Suppressor macrophage treated with lipopolysaccharide for 1 hour (primary cell): ENCODE measurements around the gene EIF2A.
"Not testable (repeated sequence)": the region's sequence is repeated elsewhere in the genome, so short reads cannot be mapped to it uniquely, and the experiment has no call there.

Experiments used
- DNase-seq, 3 donors: peaks; one replicate each; pipeline ENCODE4 v3.0.0-alpha.2; 2020 to 2022

The EIF2A gene

DNA sequence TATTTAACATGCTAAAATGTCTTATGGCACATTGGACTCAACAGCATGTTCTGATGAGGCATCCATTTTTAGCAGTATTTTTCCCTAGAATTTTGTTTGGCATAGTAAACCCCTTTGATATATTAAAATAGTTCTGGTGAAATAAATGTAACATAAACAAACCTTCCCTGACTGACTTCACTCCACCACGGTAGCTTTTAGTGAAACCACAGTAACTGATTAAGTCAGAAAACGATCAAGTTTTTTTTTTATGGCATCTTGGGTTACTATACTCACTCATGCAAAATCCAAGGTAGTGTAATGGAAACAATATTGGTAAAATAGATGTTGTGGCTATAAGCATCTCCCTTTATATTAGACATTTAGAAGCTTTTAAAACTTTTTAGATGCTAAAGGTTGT lies 3.1 kb upstream of the EIF2A start:
- DNase-seq, result no peak

DNA sequence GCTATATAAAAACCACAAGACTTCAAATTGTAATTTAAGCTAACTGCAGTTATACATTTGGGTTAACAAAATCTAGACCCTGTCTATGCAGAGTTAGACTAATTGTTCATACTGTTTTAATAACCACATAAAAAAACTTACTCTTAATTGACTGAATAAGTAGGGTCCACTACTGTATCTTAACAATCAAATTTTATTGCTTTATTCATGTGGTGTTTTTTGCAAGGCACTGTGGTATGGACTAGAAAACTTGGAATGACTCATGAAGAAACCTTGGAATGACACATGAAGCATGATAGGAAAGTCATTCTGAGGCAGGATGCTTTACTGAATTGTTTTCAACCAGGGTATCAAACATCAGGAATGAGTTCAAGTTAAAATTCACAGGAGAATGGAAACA lies 2.5 kb upstream of the EIF2A start:
- DNase-seq, result peak in 2 of 3 donors; percentile 31 to 41

DNA sequence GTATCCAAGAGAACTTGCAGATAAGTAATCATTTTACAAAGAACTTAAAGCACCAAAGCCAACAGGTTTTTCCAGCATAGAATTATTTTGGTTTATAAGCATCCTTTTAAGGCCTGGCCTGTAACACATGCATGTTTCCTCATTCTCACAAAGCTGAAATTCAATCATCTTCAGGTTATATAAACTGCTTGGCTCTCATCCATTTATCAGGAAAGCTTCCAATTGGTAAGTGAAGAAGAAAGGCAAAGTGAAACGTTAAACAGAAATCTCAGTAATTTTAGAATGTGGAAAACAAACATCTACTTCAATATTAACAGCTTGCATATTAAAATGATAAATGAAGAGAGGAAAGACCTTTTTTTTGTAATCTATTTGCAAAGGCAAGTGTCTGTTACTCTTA lies 1.9 kb upstream of the EIF2A start:
- peak in 1 of 3 donors; percentile 10 for DNase-seq

DNA sequence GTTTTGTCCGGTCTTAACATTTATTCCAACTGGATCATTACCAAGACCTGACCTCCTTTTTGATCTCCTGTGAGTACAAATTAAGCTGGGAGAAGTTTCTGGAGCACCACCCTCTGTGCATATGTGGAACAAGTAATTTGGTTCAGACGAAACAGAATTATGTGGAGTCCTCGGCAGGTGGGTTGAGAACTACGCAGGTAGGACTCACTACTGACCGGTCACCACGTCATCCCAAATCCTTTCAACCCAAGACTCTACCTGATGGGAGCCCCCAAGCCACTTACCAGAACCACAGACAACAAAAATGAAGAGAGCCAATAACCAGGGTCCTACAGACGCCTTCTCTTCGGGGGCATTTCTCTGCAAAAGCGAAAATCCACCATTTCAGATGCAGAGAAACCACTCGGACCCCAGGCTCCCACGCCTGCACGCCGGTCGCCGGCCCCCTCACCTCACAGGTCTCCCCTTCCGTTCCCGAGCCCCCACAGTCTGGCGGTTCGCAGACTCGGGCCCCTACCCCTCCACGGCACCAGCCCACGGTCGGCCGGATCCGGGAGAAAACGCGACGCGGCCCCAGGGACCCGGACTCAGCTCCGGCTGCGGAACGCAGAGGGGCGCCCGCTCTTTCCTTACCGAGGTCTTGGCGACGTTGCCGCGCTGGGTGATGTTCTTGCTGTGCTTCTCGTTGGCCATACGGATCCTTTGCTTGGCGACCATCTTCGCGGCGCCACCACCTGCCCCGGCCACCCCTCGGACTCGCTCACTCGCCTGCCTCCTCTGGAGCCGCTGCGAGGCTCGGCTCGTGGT lies 965 bp upstream of the EIF2A start:
- peak in 2 of 3 donors; percentile 7 to 13 for DNase-seq

DNA sequence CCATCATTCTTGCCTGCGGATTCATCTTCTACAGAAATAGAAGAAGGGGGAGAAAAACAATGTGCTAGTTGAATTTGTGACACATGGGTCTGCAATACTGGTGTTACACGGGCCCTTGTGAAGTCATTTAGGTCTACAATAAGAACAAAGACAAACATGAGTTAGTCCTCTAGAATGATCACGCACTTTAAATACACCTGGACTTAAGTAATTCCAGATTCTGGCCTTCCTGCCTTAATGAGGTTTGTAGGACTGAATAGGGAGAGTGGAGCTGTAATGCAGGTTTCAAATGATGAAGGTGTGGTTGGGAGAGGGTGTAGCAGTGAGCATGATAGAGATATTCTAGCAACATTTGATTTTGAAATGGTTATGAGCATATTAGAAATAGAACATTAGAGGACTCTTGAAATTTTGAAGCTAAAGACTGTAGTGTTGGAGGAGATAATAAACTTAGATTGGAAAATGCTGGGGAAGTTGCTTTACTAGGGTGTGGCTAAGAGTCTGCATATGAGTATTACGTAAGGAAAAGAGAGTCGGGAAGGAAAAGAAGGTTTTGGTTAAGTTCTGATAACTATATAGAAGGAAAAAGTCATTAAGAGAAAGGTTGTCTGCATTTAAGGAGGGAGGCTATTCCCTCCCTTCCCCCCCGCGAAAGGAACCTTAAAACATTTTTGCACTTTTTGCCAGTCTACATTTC lies 606 bp downstream of the EIF2A start:
- peak; percentile 35 to 65 (median 52) for DNase-seq

DNA sequence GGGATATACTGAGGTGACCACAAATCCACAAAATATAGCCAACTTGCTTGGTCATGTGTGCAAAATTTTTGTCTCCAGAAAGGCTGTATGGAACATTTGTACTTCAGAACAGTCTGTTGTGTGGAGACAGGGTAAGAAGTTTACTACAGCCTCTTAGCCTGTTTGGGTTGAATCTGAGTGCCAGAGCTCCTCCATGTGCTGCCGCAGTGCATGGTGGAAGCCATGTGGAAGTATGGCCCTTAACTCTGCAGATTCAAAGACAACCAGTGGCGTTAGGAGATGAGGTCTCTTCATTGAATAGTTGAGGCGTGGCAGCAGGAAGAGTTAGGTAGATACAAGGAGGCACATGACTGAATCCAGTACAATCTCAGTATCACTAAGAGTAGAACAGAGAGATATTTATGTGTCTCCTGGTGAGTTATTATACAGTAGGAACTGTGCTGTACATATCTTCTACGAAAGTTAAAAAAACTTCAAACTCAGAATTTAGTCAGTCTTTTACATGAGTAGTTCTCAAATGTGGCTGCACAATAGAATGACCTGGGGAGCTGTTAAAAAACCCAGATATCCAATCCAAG lies 9.4 kb downstream of the EIF2A start:
- no peak for DNase-seq

DNA sequence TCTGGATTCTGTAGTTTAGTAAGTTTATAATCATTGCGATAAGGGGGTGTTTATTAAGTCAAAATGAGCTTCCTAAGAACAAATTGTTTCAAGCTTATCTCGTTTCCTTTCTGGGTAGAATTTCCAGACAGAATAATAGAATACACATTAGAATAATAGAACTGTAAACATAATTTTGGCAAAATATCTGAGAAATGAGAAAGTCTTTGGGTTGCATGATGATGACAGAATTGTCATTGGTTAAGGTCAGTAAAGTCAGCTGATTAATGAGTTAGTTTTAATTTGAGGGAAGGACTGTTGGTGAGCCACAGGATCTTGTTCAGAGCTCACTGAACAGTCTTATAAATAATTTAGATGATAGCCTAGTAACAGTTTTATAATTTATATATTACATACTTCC lies 10.2 kb downstream of the EIF2A start:
- no peak for DNase-seq

DNA sequence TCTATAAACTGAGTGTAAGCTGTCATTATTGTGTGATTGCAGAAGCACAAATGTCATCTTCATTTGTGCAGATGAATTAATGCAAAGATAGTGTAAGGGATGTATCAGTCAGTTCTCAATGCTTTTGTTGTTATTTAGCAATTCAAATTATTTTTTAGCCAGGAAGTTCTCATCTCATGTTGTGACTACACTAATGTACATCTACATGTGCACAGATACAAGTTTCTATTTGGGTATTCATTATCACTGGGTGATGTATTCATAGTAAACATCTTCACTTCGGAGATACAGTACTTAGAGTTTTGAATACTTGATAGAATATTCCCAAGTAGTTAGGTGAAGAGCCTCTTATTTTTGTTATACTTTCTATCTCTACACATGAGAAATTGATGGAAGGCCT lies 11.1 kb downstream of the EIF2A start:
- DNase-seq, result no peak

DNA sequence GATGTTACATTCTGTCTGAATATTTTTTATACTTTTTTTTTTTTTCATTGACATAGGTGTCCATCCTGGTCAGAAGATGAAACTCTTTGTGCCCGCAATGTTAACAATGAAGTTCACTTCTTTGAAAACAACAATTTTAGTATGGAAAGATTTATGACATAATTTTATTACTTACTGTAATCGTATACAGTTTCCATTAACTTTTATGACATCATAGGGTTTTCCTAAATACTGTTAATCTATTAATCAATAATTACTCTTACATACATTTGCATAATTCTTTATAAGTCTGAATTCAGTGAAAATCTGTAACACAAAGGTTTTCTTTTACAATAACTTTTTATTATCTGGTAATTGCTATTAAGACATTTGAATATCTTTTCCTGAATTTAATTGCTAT lies 17.7 kb downstream of the EIF2A start:
- DNase-seq, result no peak

DNA sequence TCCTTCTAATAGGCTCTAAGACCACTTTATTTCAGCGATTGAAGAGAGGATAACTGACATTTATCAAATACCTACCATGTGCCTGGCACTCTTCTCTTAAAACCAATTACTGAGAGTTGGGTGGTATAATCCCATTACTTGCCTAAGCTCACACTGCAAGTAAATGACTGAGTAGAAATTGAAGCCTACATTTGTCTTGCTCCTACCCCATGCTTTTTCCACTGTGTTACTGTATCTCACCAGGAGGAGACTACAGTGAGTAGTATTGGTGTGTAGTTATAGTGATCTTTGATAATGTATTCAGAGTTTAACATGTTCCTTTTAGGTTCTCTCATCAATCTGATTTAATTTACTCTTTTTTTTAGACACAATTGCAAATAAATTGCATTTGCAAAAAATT lies 20.7 kb downstream of the EIF2A start:
- no peak for DNase-seq

DNA sequence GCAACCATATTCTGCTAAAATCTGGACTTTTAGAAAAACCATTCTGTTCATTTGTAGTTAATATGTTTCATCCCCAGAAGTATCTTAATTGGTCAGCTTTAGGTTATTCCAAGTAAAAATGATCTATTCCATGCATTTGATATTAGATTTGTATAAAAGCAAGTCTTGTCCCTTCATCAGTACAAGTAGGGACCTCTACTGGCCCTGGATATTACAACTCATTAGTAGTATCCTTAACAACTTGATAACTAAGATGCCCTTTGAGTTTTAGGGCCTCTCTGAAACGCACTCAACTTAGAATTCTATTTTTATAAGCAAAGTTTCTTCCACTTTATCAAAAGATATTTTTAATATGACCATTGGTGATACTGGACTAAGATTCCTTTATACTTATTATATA lies 31.3 kb downstream of the EIF2A start:
- DNase-seq, result peak in 2 of 3 donors; percentile 10 to 18

DNA sequence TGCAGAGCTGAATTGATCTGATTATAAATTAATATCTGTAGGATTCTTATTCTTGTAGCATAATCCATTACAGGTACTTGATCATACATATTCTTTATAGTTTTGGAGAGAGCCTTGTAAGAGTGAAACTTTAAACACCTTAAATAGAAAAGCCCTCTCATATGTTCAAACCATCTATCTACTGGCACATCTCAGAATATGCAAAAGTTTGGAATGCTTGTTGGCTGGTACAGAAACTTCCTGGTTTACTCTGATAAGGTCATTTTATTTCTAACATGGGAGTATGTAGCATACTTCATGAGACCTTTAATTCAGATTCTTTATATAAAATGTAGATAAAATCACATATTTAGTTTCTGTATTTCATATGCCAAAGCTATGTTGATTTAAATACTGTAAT lies 34.6 kb downstream of the EIF2A start:
- no peak for DNase-seq

DNA sequence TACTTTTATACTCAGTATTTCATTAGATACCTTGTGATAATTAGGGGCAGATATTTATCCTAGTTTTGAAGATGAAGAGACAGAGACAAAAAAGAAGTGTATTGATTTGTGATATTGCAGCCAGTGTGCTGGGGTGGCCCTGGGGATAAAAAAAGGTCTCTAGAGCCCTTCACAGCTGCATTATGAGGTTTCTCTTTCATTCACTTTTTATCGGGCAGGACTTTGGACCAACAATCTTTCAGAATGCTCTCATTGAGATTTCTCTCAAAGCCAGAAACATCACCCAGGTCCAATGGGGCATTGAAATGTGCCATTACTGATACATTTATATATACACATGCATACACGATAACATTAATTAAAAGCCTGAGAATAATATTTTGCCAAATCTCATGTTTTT lies 36.0 kb downstream of the EIF2A start:
- DNase-seq, result no peak

DNA sequence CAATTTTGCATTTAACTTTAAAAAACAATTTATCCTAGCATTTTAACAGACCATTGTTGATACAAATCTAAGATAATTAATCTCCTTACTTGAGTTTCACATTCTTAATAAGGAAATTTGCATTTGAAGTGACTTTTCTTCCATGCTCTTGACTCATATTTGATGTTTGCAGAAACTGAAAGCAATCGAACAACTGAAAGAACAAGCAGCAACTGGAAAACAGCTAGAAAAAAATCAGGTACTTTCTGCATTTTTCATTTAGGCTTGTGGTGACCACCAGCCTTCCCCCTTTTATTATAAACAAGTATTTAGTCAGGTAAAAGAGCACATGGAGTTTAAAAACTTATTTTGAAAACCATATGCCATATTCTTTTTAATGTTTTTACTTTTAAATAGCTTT lies 36.4 kb downstream of the EIF2A start:
- no peak for DNase-seq

DNA sequence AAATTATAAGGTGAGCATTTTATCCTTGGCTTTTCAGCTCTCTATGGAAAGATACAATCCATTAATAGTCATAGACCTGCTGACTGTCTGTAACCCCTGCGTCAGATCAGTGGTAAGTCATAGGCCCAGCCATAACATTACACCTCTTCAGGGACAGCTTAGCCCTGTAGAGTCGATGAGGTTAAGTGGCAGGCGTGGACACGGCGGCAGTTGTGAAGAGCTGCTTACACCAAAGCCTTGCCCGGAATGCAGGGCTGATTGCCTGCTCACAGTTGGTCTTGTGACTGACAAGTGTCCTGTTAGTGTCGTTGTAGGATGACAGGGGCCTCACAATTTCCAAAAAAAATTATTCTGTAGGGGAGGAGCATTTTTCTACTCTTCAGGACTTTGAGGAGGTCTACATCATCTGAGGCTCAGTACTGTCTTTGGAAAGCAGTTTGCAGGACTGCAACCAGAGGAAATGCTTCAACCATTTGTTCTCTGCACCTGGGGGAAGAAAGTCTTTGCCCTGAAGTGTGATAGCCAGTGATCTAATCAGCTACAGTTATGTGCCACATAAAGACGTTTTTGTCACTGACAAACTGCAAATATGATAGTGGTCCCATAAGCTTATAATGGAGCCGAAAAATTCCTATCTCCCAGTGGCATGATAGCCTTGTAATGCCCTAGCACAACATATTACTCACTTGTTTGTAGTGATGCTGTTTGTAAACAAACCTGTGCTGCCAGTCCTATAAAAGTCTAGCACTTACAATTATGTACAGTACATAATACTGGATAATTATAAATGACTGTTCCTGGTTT lies 41.6 kb downstream of the EIF2A start:
- DNase-seq, result no peak

DNA sequence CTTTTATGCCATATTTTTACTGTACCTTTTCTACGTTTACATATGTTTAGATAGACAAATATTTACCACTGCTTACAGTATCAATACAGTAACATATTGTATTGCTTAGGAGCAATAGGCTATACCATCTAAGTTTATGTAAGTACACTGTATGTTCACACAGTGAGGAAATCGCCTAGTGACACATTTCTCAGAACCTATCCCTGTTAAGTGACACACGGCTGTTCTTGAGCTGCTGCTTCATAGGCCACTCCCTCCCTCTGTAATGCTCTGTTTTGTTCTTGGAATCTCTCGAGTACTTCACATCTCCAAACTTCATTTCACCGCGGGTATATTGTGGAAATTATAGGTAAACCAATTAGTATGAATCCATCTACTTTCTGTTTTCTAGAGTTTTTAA lies 43.2 kb downstream of the EIF2A start:
- no peak for DNase-seq

DNA sequence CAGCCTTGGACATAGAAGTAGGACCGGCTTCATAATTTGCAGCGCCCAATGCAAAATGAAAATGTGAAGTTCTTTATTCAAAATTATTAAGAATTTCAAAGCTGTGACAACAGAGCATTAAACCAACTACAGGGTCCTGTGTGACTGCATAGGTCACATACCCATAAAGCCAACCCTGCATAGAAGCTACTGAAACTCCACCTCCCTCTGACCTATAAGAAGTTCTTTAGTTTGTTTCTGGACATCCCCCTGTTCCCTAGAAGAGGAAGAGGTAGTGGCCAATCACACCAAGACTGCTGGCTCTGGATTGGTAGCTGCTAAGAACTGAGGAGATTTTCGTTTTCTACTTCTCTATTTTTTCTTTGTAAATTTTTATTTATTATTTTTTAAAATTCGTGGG lies 47.6 kb downstream of the EIF2A start:
- peak in 2 of 3 donors; percentile 13 to 37 for DNase-seq

DNA sequence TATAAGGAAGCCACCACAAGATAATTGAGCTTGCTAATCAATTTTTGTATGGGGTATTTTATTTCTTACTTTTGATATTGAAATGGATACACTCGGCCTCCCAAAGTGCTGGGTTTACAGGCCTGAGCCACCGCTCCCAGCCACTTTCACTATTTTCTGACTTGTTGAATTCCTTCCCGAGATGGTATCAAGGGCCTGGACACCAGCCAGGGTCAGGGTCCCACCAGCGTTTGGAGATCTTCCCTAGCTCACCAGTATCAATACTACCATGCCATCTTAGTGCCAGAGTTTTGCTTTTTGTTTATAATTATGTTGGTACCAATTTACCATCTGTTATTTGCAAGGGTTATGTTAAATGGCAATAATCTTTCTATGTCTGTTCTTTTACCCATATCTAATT lies 51.1 kb downstream of the EIF2A start:
- DNase-seq, result no peak

DNA sequence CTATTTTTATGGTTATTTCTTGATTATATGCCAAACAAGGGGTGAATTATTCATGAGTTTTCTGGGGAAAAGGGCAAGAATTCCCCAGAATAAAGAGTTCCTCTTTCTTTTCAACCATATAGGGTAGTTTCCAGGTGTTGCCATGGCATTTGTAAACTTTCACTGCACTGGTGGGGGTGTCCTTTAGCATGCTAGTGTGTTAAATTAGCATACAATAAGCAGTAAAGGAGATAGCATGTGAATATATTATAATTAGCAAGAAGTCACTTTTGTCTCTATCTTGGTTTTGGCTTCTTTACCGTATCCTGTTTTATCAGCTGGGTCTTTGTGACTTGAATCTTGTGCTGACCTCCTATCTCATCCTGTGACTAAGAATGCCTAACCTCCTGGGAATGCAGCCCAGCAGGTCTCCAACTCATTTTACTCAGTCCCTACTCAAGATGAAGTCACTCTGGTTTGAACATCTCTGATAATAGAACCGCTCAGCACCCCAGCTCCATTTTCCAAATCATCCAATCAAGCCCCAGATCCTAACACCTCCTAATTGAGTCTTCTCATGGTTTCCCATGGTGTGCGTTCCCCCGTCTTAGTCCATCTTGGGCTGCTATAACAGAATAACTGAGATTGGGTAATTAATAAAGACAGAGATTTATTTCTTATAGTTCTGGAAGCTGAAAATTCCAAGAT lies 53.2 kb downstream of the EIF2A start:
- peak; percentile 74 to 88 (median 87) for DNase-seq

DNA sequence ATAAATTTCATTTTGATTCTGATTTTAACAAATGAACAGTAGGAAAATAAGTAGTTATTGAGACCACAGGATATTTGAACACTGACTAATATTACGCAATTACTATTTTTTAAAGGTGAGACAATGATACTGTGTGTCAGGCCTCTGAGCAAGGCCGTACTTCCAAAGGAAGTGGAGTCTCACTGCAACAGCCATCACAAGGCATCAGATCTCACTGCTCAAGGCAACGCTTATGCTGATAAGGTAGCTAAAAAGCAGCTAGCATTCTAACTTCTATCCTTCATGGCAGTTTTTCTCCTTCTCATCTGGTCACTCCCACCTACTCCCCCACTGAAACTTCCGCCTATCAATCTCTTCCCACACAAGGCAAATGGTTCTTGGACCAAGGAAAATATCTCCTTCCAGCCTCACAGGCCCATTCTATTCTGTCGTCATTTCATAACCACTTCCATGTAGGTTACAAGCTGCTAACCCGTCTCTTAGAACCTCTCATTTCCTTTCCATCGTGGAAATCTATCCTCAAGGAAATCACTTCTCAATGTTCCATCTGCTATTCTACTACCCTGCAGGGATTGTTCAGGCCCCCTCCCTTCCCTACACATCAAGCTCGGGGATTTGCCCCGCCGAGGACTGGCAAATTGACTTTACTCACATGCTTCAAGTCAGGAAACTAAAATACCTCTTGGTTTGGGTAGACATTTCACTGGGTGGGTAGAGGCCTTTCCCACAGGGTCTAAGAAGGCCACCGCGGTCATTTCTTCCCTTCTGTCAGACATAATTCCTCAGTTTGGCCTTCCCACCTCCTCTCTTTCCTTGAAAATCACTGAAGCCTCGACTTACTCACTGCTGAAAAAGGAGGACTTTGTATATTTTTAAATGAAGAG lies 54.3 kb downstream of the EIF2A start:
- not testable (repeated sequence) for DNase-seq

DNA sequence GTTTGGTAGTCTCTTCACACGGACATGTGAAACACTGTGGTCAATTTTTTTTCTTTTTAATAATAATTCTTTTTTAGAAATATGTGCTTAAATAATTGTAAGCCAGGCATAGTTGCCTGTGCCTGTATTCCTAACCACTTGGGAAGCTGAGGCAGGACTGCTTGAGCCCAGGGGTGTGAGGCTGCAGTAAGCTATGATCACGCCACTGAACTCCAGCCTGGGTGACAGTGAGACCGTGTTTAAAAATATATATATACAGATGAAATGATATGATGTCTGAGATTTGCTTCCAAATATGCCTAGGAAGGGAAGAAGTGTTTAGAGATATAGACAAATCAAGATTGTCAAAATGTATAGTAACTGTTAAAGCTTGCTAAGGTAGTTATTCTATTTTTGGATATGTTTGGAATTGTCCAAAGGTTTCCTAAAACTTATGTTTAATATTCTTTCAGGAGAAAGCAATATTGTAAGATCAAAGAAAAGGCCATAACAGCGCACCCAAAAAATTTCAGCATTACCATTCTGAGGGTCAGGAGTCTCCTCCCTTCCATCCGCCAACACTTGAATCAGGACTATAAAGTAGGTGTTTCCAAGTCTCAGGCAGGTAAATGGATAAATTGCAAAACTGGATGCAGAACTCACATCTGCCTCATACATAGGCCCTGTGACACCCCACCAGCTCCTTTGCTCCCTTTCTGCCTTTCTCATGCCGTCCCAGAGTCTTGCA lies 56.0 kb downstream of the EIF2A start:
- no peak for DNase-seq
